A673 (cell line): ENCODE results near the gene PPP1R12C. TPM values are rescaled to one million over a fixed set of nuclear protein-coding genes. Genes with fewer than 3 reads are reported as not detected.

ENCODE experiments used
- BruUV-seq: library from RNA; stranded (reverse); fragments of 400-500 nt; replicated peaks from 2 replicates; lab custom pipeline; 2021; lab: Mats Ljungman, UMichigan
- CTCF ChIA-PET: fragments of 300-600 bp; sonication (Branson Sonifier 250); formaldehyde crosslinking; loops from one replicate; lab custom pipeline; 2022; ENCODE audit warnings: antibody characterized with exemption; lab: Charles Lee
- POLR2A ChIA-PET: fragments of 300-600 bp; sonication (Branson Sonifier 250); formaldehyde crosslinking; loops from one replicate; lab custom pipeline; 2022; ENCODE audit warnings: antibody characterized with exemption; ENCODE audit not compliant: low non-redundant PET; lab: Charles Lee
- DNase-seq: peaks from one replicate; pipeline ENCODE4 v3.0.0-alpha.2; 2015; ENCODE audit warnings: low spot score
- H3K27ac ChIP-seq: fragments of 200-600 bp; sonication (generic); 2 replicates; pipeline ENCODE4 v1.5.1; 2016; ENCODE audit warnings: mixed run types, low read depth, mild to moderate bottlenecking, mixed read lengths, antibody characterized with exemption, low read length; ENCODE audit not compliant: poor library complexity, severe bottlenecking
- H3K27me3 ChIP-seq: fragments of 200-600 bp; sonication (generic); replicated peaks from 2 replicates; pipeline ENCODE4 v1.6.1; 2017; ENCODE audit warnings: mixed run types, low read depth, mild to moderate bottlenecking, mixed read lengths, antibody characterized with exemption, low read length; ENCODE audit not compliant: insufficient read depth, poor library complexity
- H3K36me3 ChIP-seq: fragments of 200-600 bp; sonication (generic); 2 replicates; pipeline ENCODE4 v1.6.1; 2016; ENCODE audit warnings: mixed run types, mild to moderate bottlenecking, mixed read lengths, antibody characterized with exemption, low read length; ENCODE audit not compliant: insufficient read depth, poor library complexity, severe bottlenecking
- H3K4me1 ChIP-seq: fragments of 200-600 bp; sonication (generic); 2 replicates; pipeline ENCODE4 v1.6.1; 2017; ENCODE audit warnings: mixed run types, mild to moderate bottlenecking, mixed read lengths, antibody characterized with exemption, low read length; ENCODE audit not compliant: insufficient read depth, poor library complexity, severe bottlenecking
- H3K4me3 ChIP-seq: fragments of 200-600 bp; sonication (generic); 2 replicates; pipeline ENCODE4 v1.5.1; 2016; ENCODE audit warnings: low read depth, mixed run types, mild to moderate bottlenecking, mixed read lengths, low read length; ENCODE audit not compliant: poor library complexity, severe bottlenecking
- H3K9me3 ChIP-seq: fragments of 200-600 bp; sonication (generic); 2 replicates; pipeline ENCODE4 v1.6.1; 2016; ENCODE audit warnings: mixed run types, low read depth, mild to moderate bottlenecking, mixed read lengths, antibody characterized with exemption, low read length; ENCODE audit not compliant: poor library complexity, severe bottlenecking
- EZH2 ChIP-seq: fragments of 200-600 bp; sonication (generic); IDR thresholded peaks from 2 replicates; pipeline ENCODE4 v1.6.1; 2017; ENCODE audit warnings: borderline replicate concordance, low read depth, mild to moderate bottlenecking, mixed read lengths, antibody characterized with exemption, low read length; ENCODE audit not compliant: poor library complexity, severe bottlenecking
- intact Hi-C: fragments of 100-400 bp; cut with micrococcal nuclease; formaldehyde crosslinking; loops from one replicate; pipeline ENCODE4 v1.10.0; 2022; ENCODE audit not compliant: unreplicated experiment
- total RNA-seq: library from RNA; stranded (reverse); gene quantifications from 2 replicates; pipeline ENCODE4 v1.2.3, GENCODE V29; 2021
- TF ChIP-seq, protein P1 (sequence below): fragments of 300-800, 200-600 bp; sonication (generic); conservative IDR thresholded peaks from 2 replicates; pipeline ENCODE4 v1.5.1; 2017; ENCODE audit warnings: low read depth, mild to moderate bottlenecking, antibody characterized with exemption, low read length, moderate library complexity, mixed read lengths

Gene PPP1R12C
- total RNA-seq, 1 experiment from 2014 or later: 94.6 TPM

DNA sequence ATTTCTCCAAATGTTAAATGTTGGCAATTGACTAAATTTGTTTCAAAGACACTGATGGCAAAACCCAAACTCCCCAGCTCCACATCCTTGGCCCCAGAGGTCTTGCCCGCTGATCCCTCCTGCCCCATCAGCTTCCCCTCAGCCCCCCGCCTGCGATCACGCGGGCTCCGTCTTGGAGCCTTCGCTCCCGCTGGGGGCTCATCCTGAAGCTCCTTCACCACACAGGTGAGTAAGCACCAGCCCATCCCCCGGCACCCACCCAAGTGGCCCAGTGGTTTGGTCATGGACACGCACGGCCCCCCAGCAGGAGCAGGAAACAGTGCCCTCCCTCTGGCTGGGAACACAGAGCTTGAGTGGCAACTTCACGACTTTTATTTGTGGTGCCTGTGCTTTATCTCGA, 26.9 kb downstream of the PPP1R12C start:
- TF ChIP-seq EZH2: no peak
- TF ChIP-seq, protein P1, sequence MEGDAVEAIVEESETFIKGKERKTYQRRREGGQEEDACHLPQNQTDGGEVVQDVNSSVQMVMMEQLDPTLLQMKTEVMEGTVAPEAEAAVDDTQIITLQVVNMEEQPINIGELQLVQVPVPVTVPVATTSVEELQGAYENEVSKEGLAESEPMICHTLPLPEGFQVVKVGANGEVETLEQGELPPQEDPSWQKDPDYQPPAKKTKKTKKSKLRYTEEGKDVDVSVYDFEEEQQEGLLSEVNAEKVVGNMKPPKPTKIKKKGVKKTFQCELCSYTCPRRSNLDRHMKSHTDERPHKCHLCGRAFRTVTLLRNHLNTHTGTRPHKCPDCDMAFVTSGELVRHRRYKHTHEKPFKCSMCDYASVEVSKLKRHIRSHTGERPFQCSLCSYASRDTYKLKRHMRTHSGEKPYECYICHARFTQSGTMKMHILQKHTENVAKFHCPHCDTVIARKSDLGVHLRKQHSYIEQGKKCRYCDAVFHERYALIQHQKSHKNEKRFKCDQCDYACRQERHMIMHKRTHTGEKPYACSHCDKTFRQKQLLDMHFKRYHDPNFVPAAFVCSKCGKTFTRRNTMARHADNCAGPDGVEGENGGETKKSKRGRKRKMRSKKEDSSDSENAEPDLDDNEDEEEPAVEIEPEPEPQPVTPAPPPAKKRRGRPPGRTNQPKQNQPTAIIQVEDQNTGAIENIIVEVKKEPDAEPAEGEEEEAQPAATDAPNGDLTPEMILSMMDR: no peak
- no peak for DNase-seq
- POLR2A ChIA-PET: no interaction called here
- CTCF ChIA-PET: no interaction called here
- no peaks in the 10 kb centered on the region for H3K9me3 ChIP-seq
- intact Hi-C loops: no loop called here
- no TSS peak for BruUV-seq
- H3K4me3 ChIP-seq: no peak overlapping the region
- no peaks in the 10 kb centered on the region for H3K27me3 ChIP-seq
- peaks cover 2% of the 10 kb centered on the region for H3K36me3 ChIP-seq
- H3K27ac ChIP-seq: no peak overlapping the region
- peaks cover 16% of the 10 kb centered on the region for H3K4me1 ChIP-seq

DNA sequence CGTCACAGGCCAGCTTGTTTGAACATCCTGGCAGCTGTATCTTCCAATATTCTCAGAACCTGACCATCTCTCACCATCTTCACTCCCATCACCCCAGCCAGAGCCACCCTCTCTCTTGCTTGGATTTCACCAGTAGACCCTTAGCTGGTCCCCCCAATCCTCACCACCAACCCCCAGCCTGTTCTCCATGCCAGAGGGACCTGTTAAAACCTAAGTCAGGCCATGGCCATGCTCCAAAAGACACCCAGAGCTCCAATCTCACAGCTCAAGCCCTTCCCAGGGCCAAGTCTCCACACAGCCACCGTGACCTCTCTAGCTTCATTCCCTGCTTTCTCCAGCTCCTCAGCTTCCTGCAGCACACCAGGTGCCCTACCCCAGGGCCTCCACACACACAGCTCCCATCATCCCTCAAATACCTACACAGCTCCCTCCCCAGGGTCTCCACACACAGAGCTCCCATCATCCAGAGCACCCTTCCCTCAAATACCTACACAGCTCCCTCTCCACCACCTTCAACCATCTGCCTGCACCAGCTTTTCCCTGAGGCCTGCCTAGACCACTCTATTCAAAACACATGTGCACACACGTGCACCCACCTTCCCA, 28.0 kb downstream of the PPP1R12C start:
- Histone ChIP-seq H3K4me3 (no peak overlapping the region), H3K36me3 (peaks cover 2% of the 10 kb centered on the region), H3K9me3 (no peaks in the 10 kb centered on the region), H3K4me1 (peaks cover 16% of the 10 kb centered on the region), H3K27ac (no peak overlapping the region), H3K27me3 (no peaks in the 10 kb centered on the region)
- intact Hi-C loops: no loop called here
- ChIA-PET POLR2A (no interaction called here), CTCF (interaction anchor here (0.7 to 0.9 kb wide), 4 partner anchors 10 to 318 kb away, joined by 3 to 8 read pairs (median 4); no protein-coding TSS in a partner anchor)
- no peak for TF ChIP-seq EZH2
- TF ChIP-seq, protein P1: no peak
- no peak for DNase-seq
- BruUV-seq: no TSS peak

DNA sequence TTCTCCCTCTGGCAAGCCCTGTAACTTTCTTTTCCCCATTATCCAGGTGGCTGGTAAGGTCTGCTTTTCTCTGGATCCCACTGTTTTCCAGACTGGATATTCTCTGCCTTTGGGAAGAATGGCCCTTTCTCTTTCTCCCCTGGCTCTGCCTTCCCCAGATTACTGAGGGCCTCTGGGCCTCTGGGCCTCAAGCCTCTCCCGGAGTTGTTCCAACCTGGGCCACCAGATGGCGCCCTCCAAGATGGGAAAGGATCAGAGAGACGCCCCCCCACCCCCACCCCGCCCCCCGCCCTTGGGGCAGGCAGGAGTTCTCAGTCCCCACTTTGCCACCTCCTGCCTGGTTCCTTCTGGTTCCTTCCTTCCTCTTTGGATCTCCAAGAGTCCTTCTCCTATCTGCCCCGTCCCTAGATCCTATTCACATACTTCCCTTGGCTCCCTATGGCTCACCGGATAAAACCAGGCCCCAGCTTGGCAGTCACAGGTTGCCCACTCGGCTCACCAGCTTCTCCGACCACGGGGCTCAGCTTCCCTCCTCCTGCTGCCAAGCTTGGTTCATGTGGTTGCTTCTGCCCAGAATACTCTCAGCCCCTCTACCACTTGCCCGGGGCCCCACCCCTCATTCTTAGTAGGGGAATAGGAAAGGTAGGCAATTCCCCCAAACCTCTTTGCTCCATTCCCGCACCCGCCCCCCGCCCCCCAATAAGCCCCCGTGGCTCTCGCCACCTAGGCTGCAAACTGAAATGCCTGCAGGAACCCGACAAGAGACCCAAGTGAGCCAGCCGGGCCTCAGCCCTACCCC, 28.7 kb downstream of the PPP1R12C start:
- POLR2A ChIA-PET: no interaction called here
- no TSS peak for BruUV-seq
- Histone ChIP-seq H3K9me3 (no peaks in the 10 kb centered on the region), H3K4me1 (peaks cover 16% of the 10 kb centered on the region), H3K4me3 (no peak overlapping the region), H3K27me3 (no peaks in the 10 kb centered on the region), H3K27ac (no peak overlapping the region), H3K36me3 (peaks cover 2% of the 10 kb centered on the region)
- TF ChIP-seq EZH2: no peak
- TF ChIP-seq, protein P1: peak; percentile 60
- intact Hi-C loops: no loop called here
- CTCF ChIA-PET: interaction anchor here (0.7 to 0.9 kb wide), 5 partner anchors 11 to 72 kb away, joined by 3 to 8 read pairs (median 4); no protein-coding TSS in a partner anchor
- DNase-seq: peak; percentile 87
